Measurements from ENCODE around the gene FGGY.

DNA sequence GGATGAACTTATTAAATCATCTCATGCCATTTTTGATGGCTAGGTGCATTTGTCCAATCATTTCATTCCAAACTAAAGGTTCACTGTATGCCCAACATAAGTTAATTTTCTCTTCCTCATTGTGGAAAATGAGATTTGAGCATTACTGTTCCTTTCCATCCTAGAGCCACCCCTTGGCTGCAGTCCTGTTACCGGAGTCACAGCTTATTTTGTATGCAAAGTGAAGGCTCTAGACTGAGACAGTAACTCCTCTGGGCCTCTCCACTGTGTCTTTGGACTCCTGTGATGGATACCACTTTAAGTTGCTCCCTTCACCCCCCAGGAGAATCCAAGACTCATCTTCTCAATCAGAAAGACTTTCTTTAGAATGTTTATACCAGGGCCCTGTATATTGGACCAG, 59.7 kb downstream of the FGGY start:
- TF ChIP-seq, protein P1, sequence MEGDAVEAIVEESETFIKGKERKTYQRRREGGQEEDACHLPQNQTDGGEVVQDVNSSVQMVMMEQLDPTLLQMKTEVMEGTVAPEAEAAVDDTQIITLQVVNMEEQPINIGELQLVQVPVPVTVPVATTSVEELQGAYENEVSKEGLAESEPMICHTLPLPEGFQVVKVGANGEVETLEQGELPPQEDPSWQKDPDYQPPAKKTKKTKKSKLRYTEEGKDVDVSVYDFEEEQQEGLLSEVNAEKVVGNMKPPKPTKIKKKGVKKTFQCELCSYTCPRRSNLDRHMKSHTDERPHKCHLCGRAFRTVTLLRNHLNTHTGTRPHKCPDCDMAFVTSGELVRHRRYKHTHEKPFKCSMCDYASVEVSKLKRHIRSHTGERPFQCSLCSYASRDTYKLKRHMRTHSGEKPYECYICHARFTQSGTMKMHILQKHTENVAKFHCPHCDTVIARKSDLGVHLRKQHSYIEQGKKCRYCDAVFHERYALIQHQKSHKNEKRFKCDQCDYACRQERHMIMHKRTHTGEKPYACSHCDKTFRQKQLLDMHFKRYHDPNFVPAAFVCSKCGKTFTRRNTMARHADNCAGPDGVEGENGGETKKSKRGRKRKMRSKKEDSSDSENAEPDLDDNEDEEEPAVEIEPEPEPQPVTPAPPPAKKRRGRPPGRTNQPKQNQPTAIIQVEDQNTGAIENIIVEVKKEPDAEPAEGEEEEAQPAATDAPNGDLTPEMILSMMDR (IDR thresholded peaks at IDR 0.05): no peak
- no peak for TF ChIP-seq EZH2 (IDR thresholded peaks at IDR 0.05; ENCODE audit: borderline replicate concordance, insufficient read depth, low read depth, low read length, poor library complexity, severe bottlenecking)
